ENCODE data around the gene CCDC9B. TPM values are rescaled to one million over a fixed set of nuclear protein-coding genes. Genes with fewer than 3 reads are reported as not detected.

Gene CCDC9B
- total RNA-seq, 6 donors from 2014 or later: 15.5 to 140 (median 68.1) TPM

DNA sequence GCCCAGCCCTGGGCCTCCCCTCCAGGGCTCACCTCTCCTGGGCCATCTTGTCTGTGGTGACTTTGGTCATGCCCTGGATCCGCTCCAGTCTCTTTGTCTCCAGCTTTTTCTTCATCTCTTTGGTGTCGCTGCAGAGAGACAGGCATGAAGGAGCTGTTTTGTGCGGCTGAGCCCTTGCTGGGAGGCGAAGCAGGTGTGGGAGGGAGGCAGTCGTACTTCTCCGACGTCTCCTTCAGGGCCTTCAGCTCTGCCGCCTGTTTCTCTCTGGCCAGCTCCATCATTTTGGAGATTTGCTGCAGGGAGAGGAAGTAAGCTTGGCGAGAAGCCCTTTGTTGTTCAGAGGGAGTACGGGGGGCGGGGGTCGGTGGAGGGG lies 50.2 kb downstream of the CCDC9B start:
- Histone ChIP-seq H3K4me1 (peaks cover 4 to 19% (median 18%) of the 10 kb centered on the region in 4 donors), H3K36me3 (peaks cover 0 to 21% (median 7%) of the 10 kb centered on the region in 4 donors), H3K9me3 (no peaks in the 10 kb centered on the region), H3K27me3 (no peaks in the 10 kb centered on the region), H3K4me3 (peak overlapping the region in 2 of 4 donors; percentile 31 to 43), H3K27ac (no peak overlapping the region)
- 49 to 51% methylated on average over 8 to 12 of the region's 12 CpGs for WGBS, 2 donors
- DNase-seq (no peak), ATAC-seq (ENCODE audit: low FRiP score in 2 of 2) (no peak)
- TF ChIP-seq CTCF (IDR thresholded peaks at IDR 0.05): no peak
- TF ChIP-seq POLR2AphosphoS5 (IDR thresholded peaks at IDR 0.05): no peak
- no peak for TF ChIP-seq EP300 (IDR thresholded peaks at IDR 0.05)
- no peak for TF ChIP-seq POLR2A (IDR thresholded peaks at IDR 0.05)

- WGBS, 2 donors: 77 to 97% methylated on average over 6 of the region's 6 CpGs
- H3K27ac ChIP-seq: no peak overlapping the region
- DNase-seq (no peak), ATAC-seq (ENCODE audit: low FRiP score in 2 of 2) (no peak)
- peaks cover 0 to 21% (median 4%) of the 10 kb centered on the region in 4 donors for H3K36me3 ChIP-seq
- H3K9me3 ChIP-seq: no peaks in the 10 kb centered on the region
- TF ChIP-seq EP300 (IDR thresholded peaks at IDR 0.05) (no peak), POLR2A (IDR thresholded peaks at IDR 0.05) (no peak), POLR2AphosphoS5 (IDR thresholded peaks at IDR 0.05) (no peak), CTCF (IDR thresholded peaks at IDR 0.05) (no peak)
- H3K4me1 ChIP-seq: peaks cover 5 to 25% (median 20%) of the 10 kb centered on the region in 4 donors
- H3K27me3 ChIP-seq: no peaks in the 10 kb centered on the region
- no peak overlapping the region for H3K4me3 ChIP-seq
Observed at GRCh38 chr15:40289140-40289775, 51.5 kb downstream of the CCDC9B start.

GRCh38 chr15:40287968-40288367 lies 52.8 kb downstream of the CCDC9B start:
- TF ChIP-seq POLR2AphosphoS5 (IDR thresholded peaks at IDR 0.05): no peak
- no peak for TF ChIP-seq POLR2A (IDR thresholded peaks at IDR 0.05)
- no peak for TF ChIP-seq EP300 (IDR thresholded peaks at IDR 0.05)
- TF ChIP-seq CTCF (IDR thresholded peaks at IDR 0.05): no peak
- WGBS, 2 donors: 64 to 80% methylated on average over 1 to 4 of the region's 4 CpGs
- no peak for DNase-seq
- Histone ChIP-seq H3K4me1 (peaks cover 13 to 30% (median 29%) of the 10 kb centered on the region in 4 donors), H3K4me3 (no peak overlapping the region), H3K27me3 (peaks cover 0 to 11% (median 9%) of the 10 kb centered on the region in 4 donors), H3K36me3 (peaks cover 0 to 21% (median 3%) of the 10 kb centered on the region in 4 donors), H3K9me3 (no peaks in the 10 kb centered on the region), H3K27ac (no peak overlapping the region)
- ATAC-seq (ENCODE audit: low FRiP score in 2 of 2): no peak

GRCh38 chr15:40287505-40287904 lies 53.2 kb downstream of the CCDC9B start:
- H3K27ac ChIP-seq: no peak overlapping the region
- no peak for ATAC-seq (ENCODE audit: low FRiP score in 2 of 2)
- no peak overlapping the region for H3K4me3 ChIP-seq
- DNase-seq: no peak
- TF ChIP-seq EP300 (IDR thresholded peaks at IDR 0.05) (no peak), POLR2A (IDR thresholded peaks at IDR 0.05) (no peak), CTCF (IDR thresholded peaks at IDR 0.05) (no peak), POLR2AphosphoS5 (IDR thresholded peaks at IDR 0.05) (no peak)
- no peaks in the 10 kb centered on the region for H3K9me3 ChIP-seq
- peaks cover 0 to 16% (median 12%) of the 10 kb centered on the region in 4 donors for H3K27me3 ChIP-seq
- H3K4me1 ChIP-seq: peaks cover 17 to 35% (median 34%) of the 10 kb centered on the region in 4 donors
- peaks cover 0 to 21% (median 3%) of the 10 kb centered on the region in 4 donors for H3K36me3 ChIP-seq
- 85 to 95% methylated on average over 3 of the region's 3 CpGs for WGBS, 2 donors

- Histone ChIP-seq H3K4me3 (no peak overlapping the region), H3K36me3 (peaks cover 0 to 18% (median 3%) of the 10 kb centered on the region in 4 donors), H3K27ac (no peak overlapping the region), H3K9me3 (no peaks in the 10 kb centered on the region), H3K27me3 (peaks cover 0 to 23% (median 18%) of the 10 kb centered on the region in 4 donors), H3K4me1 (peaks cover 24 to 42% (median 40%) of the 10 kb centered on the region in 4 donors)
- DNase-seq: no peak
- WGBS, 2 donors: 98 to 100% methylated on average over 3 to 5 of the region's 7 CpGs
- no peak for TF ChIP-seq POLR2A (IDR thresholded peaks at IDR 0.05)
- TF ChIP-seq POLR2AphosphoS5 (IDR thresholded peaks at IDR 0.05): no peak
- no peak for TF ChIP-seq CTCF (IDR thresholded peaks at IDR 0.05)
- no peak for TF ChIP-seq EP300 (IDR thresholded peaks at IDR 0.05)
- ATAC-seq (ENCODE audit: low FRiP score in 2 of 2): no peak
Observed at GRCh38 chr15:40286794-40287193, 53.9 kb downstream of the CCDC9B start.

Data from upper lobe of left lung (tissue), 6 donors.